Bone marrow (tissue), 2 donors: ENCODE results near the gene VPS37D.
"Not testable (repeated sequence)": the region's sequence is repeated elsewhere in the genome, so short reads cannot be mapped to it uniquely, and the experiment has no call there.

Experiments used
- DNase-seq, 2 donors: peaks; one replicate each; lab custom pipeline; 2025; lab: John Stamatoyannopoulos, UW

VPS37D gene

DNA sequence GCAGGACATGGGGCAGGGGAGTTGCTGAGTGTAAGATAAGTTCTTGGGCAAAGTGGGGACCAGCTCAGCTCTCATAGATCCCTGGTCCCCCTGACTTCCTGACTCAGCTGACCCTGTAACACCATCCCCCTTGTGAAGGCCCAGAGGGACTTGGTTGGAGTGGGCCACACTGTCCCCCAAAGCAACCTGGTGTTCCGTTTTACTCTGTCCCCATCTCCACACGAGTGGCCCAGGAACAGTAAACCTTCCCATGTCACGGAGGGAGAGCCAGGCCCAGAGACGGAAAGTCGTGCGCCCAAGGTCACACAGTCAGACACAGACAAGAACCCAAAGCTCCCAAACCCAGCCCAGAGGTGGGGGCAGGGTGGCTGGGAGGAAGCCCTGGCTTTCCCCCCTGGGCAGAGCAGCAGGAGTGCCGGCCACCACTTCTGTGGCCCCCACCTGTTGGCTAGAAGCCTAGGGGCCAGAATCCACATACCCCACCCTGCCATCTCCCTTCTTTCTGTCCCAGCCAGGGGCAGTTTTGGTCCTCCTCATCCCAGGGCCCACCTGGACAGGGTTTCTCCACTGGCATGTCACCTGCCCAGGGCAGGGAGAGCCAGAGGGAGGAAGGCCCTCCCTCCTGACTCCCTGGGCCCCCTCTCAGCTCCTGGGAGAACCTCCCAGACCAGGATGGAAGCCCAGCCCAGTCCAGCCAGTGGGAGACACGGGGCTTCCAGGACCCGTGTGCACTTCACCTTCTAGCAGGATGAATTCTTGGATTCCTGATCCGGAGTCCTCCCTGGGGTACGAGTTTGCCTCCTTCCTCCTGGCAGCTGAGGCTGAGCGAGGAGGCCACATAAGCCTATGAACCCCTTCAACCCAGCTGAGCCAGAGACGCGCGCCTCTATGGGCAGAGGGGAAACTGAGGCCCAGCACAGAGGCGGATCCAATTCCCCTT, 20.6 kb upstream of the VPS37D start:
- DNase-seq, result no peak

DNA sequence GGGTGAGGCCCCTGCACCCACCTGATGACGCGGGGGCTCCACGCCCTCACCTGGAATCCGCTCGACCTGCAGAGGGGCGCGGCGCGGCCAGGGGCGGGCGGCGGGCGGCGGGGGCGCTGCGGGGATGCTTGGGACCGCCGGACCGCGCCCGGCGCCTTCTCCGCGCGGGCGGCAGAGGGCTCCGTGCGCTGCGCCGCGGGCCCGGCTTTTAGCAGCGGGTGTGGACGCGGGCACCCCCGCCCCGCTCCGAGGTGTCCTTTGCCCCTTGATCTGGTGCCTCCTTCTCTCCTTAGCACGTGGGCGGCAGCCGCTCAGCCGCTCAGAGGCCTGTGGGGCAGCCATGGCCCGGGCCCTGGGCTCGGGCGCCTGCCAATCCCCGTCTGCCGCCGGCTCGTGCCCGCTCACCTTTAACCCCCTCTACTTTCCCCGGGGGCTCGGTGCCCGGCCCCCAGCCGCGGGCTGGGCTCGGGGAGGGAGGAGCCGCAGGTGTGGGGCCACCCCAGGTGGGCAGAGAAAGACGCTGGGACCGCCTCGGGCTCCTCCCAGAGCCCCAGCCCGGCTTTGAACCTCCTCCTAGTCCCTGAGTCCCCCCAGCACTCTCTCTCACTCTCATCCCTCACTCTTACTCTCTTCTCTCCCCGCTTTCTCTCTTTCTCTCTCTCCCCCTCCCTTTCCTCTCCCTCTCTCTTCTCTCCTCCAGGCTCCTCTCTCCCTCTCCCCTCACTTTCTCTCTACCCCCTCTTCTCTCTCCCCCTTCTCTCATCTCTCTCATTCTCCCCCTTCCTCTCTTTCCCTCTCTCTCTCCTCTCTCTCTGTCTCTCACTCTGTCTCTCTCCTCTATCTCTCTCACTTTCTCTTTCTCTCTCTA, 19.7 kb upstream of the VPS37D start:
- no peak for DNase-seq

DNA sequence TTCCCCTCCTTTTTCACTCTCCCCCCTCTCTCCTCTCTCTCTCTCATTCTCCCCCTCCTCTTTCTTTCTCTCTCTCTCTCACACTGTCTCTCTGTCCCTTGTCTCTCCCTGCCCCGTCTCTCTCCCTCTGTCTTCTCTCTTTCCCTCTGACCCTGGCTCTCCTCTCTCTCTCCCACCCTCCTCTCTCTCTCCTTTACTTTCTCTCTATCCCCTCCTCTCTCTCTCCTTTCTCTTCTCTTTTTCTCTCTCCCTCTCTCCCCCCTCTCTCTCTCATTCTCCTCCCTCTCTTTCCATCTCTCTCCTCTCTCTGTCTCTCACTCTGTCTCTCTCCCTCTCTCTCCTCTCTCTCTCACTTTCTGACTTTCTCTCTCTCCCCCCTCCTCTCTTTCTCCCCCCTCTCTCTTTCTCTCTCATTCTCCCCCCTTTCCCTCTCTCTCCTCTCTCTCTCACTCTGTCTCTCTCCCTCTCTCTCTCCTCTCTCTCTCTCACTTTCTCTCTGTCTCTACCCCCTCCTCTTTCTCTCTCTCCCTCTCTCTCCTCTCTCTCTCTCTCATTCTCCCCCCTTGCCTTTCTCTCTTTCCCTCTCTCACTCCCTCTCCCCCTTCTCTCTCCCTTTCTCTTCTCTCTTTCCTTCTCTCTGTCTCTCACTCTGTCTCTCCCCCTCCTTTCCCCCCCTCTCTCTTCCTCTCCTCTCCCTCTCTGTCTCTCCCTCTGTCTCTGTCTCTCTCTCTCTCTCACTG, 18.9 kb upstream of the VPS37D start:
- no peak for DNase-seq

DNA sequence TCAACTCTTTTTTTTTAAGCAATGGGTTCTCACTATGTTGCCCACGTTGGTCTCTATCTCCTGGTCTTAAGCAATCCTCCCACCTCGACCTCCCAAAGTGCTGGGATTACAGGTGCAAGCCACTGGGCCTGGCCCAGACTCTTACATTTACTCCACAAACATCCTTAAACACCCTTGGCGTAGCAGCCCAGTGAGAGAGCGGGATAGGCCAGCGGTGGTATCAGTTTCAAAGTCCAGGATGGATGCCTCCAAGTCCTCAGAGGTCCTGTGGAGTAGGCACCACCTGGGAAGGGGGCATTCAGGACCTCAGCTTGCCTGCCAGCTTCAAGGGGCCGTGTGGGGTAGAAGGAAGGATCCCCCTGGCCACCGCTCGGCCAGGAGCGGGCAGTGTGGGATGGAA, 18.1 kb upstream of the VPS37D start:
- DNase-seq, result no peak

DNA sequence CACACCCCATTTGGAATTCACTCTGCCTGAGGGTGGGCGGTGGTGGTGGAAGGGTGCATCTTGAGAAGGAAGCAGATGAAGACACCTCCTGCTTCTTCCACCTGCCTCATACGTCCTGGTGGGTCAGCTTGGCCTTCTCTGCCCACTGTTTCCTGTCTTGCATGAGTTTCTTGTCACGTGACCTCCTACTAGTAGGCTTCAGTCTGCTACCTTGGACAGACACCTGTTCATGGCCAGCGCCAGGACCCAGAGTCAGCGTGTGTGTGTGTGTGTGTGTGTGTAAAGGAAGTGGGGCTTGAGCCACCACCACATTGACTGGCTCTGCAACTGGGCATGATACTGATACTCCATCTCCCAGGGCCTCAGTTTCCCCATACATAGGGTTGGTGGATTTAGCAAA, 17.1 kb upstream of the VPS37D start:
- DNase-seq, result no peak

DNA sequence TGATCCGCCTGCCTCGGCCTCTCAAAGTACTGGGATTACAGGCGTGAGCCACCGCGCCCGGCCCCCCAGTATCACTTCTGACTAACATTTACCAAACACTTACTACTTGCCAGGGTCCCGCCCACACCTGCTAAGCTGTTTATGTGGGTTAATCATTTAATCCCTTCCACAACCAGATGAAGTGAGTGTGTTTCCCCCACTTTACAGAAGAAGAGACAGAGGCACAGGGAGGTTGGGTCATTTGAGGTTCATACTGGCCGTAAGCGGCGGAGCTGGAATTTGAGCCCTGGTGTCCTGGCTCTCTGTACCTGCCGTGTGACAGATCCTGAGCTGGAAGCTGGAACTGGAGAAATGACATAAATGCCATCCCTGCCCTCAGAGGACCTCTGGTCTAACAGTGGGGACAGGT, 15.1 kb upstream of the VPS37D start:
- no peak for DNase-seq

DNA sequence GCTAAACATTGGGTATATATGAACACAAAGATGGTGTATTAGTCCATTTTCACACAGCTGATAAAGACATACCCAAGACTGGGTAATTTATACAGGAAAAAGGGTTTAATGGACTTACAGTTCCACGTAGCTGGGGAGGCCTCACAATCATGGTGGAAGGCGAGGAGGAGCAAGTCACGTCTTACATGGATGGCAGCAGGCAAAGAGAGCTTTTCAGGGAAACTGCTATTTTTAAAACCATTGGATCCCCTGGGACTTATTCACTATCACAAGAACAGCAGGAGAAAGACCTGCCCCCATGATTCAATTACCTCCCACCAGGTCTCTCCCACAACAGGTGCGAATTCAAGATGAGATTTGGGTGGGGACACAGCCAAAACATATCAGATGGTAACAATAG, 12.3 kb upstream of the VPS37D start:
- not testable (repeated sequence) for DNase-seq

DNA sequence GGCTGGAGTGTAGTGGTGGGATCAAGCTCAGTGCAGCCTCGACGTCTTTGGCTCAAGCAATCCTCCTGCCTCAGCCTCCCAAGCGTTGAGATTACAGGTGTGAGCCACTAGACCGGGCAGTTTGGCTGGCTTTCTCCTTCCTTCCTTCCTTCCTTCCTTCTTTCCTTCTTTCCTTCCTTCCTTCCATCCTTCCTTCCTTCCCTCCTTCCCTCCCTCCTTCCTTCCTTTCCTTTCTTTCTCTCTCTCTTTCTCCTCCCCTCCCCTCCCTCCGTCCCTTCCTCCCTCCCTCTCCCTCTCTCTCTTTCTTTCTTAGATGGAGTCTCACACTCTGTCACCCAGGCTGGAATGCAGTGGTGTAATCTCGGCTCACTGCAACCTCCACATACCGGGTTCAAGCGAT, 7.6 kb upstream of the VPS37D start:
- no peak for DNase-seq

DNA sequence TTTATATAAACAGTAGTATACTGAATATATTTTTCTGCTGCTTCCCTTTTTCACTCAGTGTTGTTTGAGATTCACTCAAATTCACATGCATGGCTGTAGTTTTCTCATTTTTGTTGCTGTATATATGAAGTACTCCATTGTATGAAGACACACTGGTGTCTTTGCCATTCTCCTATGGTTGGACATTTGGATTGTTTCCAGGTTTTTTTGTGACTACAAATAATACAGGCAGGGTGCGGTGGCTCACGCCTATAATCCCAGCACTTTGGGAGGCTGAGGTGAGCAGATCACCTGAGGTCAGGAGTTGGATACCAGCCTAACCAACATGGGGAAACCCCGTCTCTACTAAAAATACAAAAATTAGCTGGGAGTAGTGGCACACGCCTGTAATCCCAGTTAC, 7.0 kb upstream of the VPS37D start:
- DNase-seq, result not testable (repeated sequence)

DNA sequence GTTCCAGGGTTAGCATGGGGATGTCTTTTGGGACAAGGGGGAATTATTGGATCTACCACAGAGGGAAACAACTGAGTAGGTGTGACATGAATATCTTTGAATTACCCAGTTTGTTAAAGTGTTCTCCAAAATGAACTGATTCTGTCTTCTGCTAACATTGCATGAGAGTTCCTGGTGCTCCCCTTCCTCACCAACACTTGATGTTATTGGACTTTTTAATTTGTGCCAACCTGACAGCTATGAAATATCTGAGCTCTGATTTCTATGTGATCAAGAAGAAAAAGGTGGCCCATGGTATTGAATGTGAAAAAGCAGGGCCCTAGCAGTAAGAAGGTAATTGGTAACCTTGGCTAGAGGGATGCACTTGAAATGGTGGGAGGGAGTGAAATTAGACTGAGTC, 4.6 kb upstream of the VPS37D start:
- no peak for DNase-seq

DNA sequence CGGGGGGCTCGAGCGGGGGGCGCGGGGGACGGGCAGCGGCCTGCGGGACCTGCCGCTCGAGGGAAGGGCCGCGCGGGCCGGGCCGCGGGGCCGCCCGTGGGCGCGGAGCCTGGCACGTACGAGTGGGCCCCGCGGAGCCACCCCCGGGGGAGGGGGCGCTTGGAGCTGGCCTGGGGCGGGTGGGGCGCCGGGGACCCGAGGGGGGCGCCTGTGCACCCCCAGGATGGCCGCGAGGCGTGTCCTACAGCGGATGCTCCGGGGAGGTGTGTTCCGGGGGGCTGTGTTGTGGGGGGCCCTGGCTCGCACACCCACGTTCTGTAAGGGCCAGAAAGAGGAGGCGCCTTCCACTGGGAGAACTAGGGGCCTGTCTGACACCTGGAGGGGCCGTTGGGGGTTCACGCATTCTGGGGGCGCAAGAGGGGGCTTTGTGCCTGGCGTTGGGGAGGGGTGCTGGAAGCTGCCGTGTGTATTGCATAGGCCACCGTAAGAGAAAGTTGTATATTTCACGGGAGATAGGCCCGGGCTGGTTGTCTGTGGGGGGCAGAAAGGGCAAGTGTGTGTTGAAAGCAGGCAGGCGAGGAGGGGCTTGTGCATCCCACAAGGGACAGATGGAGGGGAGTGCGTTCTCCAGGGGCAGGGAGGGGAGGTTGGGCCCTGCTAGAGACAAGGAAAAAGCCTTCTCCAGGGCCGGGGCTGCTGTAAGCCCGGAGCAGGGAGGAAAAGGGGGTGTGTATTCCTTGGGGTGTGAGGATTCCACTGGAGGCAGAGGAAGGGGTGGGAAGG, 663 bp downstream of the VPS37D start:
- DNase-seq, result no peak

DNA sequence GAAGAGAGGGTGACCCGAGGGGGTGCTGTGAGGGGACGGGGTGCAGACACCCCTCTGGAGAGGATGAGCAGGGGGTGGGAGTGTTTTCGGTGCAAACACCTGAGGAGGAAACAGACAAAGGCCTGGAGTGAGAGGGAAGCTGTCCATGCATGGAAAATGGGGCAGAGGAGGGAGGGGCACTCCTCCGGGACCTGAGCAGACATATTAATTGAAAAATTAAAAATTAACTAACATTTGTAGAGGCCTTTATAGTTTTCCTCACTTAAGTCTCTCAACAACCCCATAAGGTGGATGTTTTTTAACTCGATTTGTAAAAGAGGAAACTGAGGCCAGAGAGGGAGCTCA, 1.2 kb downstream of the VPS37D start:
- DNase-seq, result no peak

DNA sequence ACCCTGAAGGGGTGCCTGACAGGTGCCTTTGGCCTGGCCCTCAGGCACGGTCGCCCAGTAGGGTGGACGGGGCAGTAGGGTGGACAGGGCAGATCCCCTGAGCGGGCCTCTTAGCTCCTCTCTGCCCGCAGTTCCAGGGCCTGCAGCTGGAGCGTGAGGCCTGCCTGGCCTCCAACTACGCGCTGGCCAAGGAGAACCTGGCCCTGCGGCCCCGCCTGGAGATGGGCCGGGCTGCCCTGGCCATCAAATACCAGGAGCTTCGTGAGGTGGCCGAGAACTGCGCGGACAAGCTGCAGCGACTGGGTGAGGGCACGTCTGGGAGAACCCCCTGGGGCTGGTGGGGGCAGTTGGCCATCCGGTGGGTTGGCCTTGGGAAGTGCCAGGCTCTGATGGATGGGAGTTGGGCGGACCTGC, 1.7 kb downstream of the VPS37D start:
- no peak for DNase-seq

DNA sequence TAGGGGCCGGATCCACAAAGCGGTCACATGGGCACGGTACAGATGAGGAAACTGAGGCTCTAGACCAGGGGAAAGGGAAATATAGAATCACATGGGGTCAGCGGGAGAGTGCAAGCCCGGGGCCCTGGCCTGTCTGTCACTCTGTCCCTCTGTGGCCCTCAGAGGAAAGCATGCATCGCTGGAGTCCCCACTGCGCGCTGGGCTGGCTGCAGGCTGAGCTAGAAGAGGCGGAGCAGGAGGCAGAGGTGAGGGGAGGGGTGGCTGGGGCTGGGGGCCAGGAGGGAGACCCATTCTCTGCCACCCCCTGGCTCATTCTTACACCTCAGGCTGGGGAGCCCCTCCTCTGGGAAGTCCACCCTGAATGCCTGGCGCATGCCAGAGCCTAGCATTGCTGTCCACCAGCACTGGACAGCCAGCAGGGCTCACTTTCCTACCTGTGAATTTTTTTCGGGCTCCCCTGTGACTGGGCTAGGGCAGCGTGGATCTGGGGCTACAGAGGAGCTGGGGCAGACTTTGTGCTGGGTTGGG, 2.3 kb downstream of the VPS37D start:
- no peak for DNase-seq

DNA sequence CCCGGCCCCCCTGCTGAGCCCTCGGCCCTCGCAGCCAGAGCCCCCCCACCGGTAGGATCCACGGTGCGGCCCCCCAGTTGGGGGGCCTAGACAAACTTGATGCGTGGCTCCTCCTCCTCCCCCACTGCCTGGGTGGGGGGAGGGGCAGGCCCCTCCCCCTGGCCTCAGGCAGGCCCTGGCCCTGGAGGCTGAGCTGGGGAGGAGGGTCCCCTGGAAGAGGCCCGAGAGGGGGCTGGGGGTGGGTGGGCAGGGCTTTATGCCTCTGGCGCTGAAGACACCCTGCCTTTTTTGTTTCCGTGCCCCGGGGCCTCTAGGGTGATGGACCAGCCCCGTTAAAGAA, 3.7 kb downstream of the VPS37D start:
- no peak for DNase-seq

DNA sequence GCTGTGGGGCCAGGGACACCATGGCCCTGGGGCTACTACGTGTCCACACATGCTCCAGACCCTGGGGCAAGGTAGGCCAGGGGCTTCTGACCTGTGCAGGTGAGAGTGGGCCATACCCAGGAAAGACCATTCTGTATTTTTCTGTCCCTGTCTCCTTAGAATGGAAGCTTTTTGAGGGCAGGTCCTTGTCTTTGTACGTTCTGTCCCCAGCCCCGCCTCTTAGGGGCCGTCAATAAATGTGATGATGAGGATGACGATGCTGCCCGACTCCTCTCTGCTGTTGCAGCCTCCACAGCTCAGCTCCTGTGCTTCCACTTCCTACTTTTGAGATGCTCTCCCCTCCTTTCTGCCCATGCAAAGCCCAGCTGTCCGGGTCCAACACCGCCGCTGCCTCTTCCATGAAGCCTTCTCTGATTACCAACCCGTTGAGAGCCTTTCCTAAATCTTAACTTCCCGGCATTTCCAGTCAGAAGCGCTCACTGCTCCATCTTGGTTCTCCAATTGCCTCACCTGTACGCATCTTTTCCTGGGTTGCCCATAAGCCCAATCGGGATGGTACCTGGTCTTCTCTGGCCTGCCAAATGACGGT, 4.3 kb downstream of the VPS37D start:
- no peak for DNase-seq

DNA sequence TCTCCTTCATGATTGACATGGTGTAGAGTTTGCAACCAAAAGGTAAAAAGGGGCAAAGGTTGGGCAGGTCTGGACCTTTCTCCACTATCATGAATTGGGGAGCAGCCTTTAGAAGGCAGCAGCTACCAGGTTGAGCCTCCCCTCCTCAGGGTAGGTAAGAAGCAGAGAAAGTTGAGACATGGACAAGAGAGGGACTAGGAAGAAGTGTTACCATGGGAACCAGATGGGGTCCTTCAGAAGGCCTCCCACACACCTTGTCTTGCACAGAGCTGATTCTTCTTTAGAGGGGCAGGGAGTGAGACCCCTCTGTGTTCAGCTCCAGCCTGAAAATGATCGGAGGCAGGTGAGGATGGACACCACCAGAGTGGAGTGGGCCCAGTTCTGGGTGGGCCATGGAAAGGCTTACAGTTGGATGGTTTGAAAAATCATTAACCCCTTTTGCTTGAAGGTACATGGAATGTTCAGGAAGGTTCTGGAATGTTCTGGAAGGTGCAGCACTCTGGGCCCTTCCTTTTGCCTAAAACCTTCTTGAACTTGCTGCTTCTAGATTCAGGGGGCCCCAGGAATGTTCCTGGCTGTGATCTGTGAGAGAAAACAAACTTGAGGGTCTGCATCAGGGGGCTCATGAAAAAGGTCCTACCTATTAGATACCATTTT, 7.0 kb downstream of the VPS37D start:
- no peak for DNase-seq

DNA sequence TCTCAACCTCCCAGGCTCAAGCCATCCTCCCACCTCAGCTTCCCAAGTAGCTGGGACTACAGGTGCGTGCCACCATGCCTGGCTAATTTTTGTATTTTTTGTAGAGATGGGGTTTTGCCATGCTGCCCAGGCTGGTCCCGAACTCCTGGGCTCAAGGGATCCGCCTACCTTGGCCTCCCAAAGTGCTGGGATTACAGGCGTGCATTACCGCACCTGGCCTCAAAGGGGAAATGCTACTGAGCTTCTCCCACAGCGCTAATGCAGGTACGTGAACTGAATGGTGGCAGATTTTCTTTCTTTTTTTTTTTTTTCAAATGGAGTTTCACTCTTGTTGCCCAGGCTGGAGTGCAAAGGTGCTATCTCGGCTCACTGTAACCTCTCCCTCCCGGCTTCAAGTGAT, 8.4 kb downstream of the VPS37D start:
- not testable (repeated sequence) for DNase-seq

DNA sequence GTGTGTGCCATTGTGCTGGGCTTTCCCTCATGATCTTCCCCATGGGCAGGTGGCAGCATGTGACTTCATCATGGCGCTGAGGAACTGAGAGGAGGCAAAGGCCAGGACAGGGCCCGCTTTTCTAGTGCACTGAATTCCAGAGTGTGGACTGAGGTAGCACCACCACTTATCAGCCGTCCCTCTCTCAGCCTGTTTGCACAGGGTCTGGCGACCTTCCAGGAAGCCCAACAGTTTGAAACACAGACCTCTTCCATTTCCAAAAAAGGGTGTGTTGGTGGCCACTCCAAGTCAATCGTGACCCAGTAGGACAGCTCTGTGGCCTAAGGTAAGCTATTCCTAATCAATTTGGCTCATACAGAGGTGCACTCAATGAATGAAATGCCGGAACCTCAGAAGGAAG, 11.2 kb downstream of the VPS37D start:
- no peak for DNase-seq

DNA sequence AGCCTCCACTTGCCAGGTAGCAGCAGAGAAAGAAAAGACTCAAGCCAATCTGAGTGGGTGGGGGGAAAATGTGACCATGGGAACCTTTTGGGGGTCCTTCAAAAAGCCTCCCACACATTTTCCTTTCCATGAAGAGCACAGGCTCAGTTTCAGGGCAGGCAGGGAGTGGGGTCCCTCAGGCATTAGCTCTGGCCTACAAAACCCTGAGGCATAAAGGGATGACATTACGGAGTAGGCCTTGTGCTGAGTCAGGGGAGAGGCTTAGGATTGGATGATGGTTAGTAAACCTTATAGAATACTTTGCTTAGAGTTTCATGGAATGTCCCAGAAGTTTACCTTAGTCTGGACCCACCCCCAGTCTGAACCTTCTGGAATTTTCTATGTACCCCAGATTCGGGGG, 12.1 kb downstream of the VPS37D start:
- no peak for DNase-seq

DNA sequence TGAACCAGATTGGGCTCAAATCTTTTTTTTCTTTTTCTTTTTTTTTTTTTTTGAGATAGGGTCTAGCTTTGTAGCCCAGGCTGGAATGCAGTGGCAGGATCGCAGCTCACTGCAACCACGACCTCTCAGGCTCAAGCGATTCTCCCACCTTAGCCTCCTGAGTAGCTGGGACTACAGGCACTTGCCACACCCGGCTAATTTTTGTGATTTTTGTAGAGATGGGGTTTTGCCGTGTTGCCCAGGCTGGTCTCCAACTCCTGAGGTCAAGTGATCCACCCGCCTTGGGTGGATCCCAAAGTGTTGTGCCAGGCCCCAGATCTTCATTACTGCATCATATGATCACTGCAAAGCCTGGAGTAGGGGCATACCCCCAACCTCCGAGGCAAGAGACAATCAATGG, 12.9 kb downstream of the VPS37D start:
- no peak for DNase-seq
